SK-N-SH (cell line): ENCODE data around the gene RGMA.

ENCODE experiments used
- CTCF ChIP-seq: fragments of 200-600 bp; sonication (generic); IDR thresholded peaks from 2 replicates; pipeline ENCODE4 v1.6.1; 2017; ENCODE audit warnings: antibody characterized with exemption, mild to moderate bottlenecking, moderate library complexity
- ELF1 ChIP-seq: IDR thresholded peaks from 2 replicates; pipeline ENCODE4 v1.4.0; 2012

- TF ChIP-seq CTCF (no peak), ELF1 (no peak)
Observed at GRCh38 chr15:93088981-93089726, at the start of gene RGMA.
